ENCODE measurements around the gene SLC1A3. TPM values are rescaled to one million over a fixed set of nuclear protein-coding genes. Genes with fewer than 3 reads are reported as not detected.
A peak's percentile ranks its signal among the peaks of the same experiment; 100 is the strongest.

Gene SLC1A3
- total RNA-seq, 4 donors from 2014 or later = 10.1 to 17.7 (median 12.9) TPM

- intact Hi-C loops (cut with DNase I; ENCODE audit: low total_unique reads) = no loop called here
Measured at GRCh38 chr5:36656556-36656955, 50.1 kb downstream of the SLC1A3 start.

GRCh38 chr5:36657563-36657995 is 51.2 kb downstream of the SLC1A3 start:
- 3 to 7% methylated on average over 5 of the region's 5 CpGs for WGBS, 2 donors
- TF ChIP-seq POLR2A (IDR thresholded peaks at IDR 0.05) = no peak
- no peak for TF ChIP-seq CTCF (IDR thresholded peaks at IDR 0.05)
- intact Hi-C loops (cut with DNase I; ENCODE audit: low total_unique reads) = no loop called here

More at GRCh38 chr5:36656556-36656955, 50.1 kb downstream of the SLC1A3 start:
- DNase-seq (ENCODE audit: low spot score in 2 of 2) = no peak
- 48 to 50% methylated on average over 1 of the region's 1 CpG for WGBS, 2 donors
- H3K4me3 ChIP-seq (ENCODE audit: low read depth, poor library complexity, severe bottlenecking) = no peak overlapping the region
- no peak for TF ChIP-seq CTCF (IDR thresholded peaks at IDR 0.05)
- TF ChIP-seq POLR2A (IDR thresholded peaks at IDR 0.05) = no peak

GRCh38 chr5:36658038-36658756 is 51.8 kb downstream of the SLC1A3 start:
- 68 to 70% methylated on average over 8 of the region's 8 CpGs for WGBS, 2 donors
- TF ChIP-seq POLR2A (IDR thresholded peaks at IDR 0.05) = no peak
- no peak for TF ChIP-seq CTCF (IDR thresholded peaks at IDR 0.05)
- no peak for DNase-seq (ENCODE audit: low spot score in 2 of 2)

More at GRCh38 chr5:36657563-36657995, 51.2 kb downstream of the SLC1A3 start:
- peak; percentile 88 to 91 for DNase-seq (ENCODE audit: low spot score in 2 of 2)
- no peak overlapping the region for H3K4me3 ChIP-seq (ENCODE audit: low read depth, poor library complexity, severe bottlenecking)

GRCh38 chr5:36659411-36659810 is 53.0 kb downstream of the SLC1A3 start:
- no peak for DNase-seq (ENCODE audit: low spot score in 2 of 2)
- 68 to 69% methylated on average over 4 of the region's 4 CpGs for WGBS, 2 donors

More at GRCh38 chr5:36658038-36658756, 51.8 kb downstream of the SLC1A3 start:
- intact Hi-C loops (cut with DNase I; ENCODE audit: low total_unique reads) = no loop called here
- H3K4me3 ChIP-seq (ENCODE audit: low read depth, poor library complexity, severe bottlenecking) = no peak overlapping the region

GRCh38 chr5:36660397-36661049 is 54.1 kb downstream of the SLC1A3 start:
- no peak for DNase-seq (ENCODE audit: low spot score in 2 of 2)
- no peak for TF ChIP-seq CTCF (IDR thresholded peaks at IDR 0.05)
- TF ChIP-seq POLR2A (IDR thresholded peaks at IDR 0.05) = no peak
- H3K4me3 ChIP-seq (ENCODE audit: low read depth, poor library complexity, severe bottlenecking) = no peak overlapping the region
- intact Hi-C loops (cut with DNase I; ENCODE audit: low total_unique reads) = no loop called here
- WGBS, 2 donors = 50 to 56% methylated on average over 5 of the region's 5 CpGs

More at GRCh38 chr5:36659411-36659810, 53.0 kb downstream of the SLC1A3 start:
- TF ChIP-seq CTCF (IDR thresholded peaks at IDR 0.05) (no peak), POLR2A (IDR thresholded peaks at IDR 0.05) (no peak)
- intact Hi-C loops (cut with DNase I; ENCODE audit: low total_unique reads) = no loop called here
- H3K4me3 ChIP-seq (ENCODE audit: low read depth, poor library complexity, severe bottlenecking) = no peak overlapping the region
